LNCaP clone FGC (cell line): Measurements from ENCODE around the gene OGDH.

Experiments
- DNase-seq: peaks from one replicate; pipeline ENCODE4 v3.0.0-alpha.2; 2011; ENCODE audit warnings: low read depth
- H3K4me3 ChIP-seq: 2 replicates; pipeline ENCODE4 v1.5.1; 2011; ENCODE audit warnings: mild to moderate bottlenecking, low read depth, low read length, control low read depth
- TF ChIP-seq, protein P1 (sequence below): IDR thresholded peaks from 2 replicates; pipeline ENCODE4 v1.5.1; 2012; ENCODE audit warnings: mild to moderate bottlenecking; ENCODE audit not compliant: control insufficient read depth, insufficient read depth; ENCODE audit errors: extremely low read depth

Gene OGDH

DNA sequence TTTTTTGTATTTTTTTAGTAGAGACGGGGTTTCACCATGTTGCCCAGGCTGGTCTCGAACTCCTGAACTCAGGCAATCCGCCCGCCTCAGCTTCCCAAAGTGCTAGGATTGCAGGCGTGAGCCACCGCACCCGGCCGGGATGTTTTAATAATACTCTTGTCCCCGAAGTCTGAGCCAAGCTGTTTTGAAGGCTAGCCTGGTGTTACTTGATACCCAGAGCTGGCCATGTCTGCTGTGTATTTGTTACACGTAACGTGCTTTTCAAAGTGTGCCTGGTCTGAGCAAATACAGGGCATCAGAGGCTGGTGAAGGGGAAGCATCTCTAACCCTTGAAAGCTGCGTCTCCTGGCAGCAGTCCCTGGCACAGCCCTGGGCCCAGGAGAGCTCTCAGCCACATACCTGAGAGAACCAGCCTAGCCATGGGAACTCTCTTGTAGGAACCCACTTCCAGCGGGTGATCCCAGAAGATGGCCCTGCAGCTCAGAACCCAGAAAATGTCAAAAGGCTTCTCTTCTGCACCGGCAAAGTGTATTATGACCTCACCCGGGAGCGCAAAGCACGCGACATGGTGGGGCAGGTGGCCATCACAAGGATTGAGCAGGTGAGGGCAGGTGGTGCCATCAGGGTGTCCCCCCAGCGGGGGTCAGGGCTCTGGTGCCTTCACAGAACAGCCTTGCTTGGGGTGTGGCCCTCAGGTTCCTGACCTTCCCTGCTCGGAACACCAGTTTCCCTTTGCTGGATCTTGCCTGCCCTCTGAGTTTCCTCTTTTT lies 100.5 kb downstream of the OGDH start:
- TF ChIP-seq, protein P1, sequence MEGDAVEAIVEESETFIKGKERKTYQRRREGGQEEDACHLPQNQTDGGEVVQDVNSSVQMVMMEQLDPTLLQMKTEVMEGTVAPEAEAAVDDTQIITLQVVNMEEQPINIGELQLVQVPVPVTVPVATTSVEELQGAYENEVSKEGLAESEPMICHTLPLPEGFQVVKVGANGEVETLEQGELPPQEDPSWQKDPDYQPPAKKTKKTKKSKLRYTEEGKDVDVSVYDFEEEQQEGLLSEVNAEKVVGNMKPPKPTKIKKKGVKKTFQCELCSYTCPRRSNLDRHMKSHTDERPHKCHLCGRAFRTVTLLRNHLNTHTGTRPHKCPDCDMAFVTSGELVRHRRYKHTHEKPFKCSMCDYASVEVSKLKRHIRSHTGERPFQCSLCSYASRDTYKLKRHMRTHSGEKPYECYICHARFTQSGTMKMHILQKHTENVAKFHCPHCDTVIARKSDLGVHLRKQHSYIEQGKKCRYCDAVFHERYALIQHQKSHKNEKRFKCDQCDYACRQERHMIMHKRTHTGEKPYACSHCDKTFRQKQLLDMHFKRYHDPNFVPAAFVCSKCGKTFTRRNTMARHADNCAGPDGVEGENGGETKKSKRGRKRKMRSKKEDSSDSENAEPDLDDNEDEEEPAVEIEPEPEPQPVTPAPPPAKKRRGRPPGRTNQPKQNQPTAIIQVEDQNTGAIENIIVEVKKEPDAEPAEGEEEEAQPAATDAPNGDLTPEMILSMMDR: no peak
- no peak for DNase-seq
- no peak overlapping the region for H3K4me3 ChIP-seq

DNA sequence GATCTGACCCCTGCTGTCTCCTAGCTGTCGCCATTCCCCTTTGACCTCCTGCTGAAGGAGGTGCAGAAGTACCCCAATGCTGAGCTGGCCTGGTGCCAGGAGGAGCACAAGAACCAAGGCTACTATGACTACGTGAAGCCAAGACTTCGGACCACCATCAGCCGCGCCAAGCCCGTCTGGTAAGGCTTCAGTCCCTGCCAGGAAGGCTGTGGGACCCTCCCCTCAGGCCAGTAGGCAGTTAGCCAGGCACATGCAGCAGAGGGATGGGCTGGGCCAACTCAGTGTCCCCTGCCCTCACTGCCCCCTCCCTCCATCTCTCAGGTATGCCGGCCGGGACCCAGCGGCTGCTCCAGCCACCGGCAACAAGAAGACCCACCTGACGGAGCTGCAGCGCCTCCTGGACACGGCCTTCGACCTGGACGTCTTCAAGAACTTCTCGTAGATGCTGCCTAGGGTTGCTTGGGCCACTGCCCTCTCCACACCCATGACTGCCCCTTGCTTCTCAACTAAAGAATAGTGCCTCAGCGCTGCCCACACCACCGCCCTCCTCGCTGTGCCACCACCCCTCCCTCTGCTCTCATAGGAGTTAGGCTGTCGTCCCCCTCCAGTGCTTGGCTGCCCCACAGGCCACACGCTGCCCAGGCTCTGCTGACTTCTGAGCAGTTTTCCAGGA lies 101.3 kb downstream of the OGDH start:
- TF ChIP-seq, protein P1: no peak
- no peak for DNase-seq

DNA sequence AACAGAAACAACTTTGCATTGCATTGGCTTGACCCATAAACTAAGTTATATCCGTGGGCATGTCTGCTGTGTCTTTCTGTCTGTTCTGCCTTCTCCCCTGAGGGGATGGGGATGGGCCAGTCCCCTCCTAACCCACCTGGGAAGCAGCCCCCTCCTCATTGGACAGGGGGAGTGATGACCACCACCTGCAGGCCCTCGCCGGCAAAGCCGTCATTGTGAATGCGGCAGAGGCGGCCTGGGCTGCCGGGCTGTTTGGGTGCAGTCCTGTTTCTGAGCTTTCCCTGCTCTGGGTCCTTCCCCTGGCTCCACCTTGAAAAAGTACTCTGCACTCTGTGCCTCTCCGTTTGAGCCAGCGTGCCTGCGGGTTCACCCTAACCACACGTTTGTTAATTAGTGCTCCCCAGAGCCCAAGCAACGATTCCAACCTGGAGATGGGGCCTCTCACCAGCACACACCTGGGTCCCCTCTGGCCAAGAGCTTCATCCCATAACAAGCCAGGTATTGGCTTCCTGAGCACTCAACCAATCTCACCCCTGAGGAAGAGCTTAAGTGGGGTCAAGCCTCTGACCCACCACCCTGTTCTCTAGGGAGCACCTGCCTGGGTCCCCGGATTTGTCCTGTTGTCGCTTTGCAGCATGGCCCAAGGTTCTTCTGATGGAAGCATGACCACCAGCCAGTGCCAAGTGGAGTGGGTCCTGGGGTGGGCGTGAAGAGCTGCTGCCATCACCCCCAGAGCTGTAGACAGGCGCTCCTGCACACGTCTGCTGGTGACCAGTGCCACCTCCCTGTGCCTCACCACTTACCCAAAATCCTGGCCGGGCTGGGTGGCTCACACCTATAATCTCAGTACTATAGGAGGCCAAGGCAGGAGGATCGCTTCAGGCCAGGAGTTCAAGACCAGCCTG lies 102.8 kb downstream of the OGDH start:
- no peak for DNase-seq
- TF ChIP-seq, protein P1: no peak
- H3K4me3 ChIP-seq: no peak overlapping the region

More for the DNA sequence above, 101.3 kb downstream of the OGDH start:
- H3K4me3 ChIP-seq: no peak overlapping the region

GRCh38 chr7:44709945-44710596 lies 103.6 kb downstream of the OGDH start:
- H3K4me3 ChIP-seq: no peak overlapping the region
- TF ChIP-seq, protein P1: no peak
- no peak for DNase-seq

- no peak for DNase-seq
- TF ChIP-seq, protein P1: no peak
- no peak overlapping the region for H3K4me3 ChIP-seq
Measured at GRCh38 chr7:44711528-44711927, 105.1 kb downstream of the OGDH start.

DNA sequence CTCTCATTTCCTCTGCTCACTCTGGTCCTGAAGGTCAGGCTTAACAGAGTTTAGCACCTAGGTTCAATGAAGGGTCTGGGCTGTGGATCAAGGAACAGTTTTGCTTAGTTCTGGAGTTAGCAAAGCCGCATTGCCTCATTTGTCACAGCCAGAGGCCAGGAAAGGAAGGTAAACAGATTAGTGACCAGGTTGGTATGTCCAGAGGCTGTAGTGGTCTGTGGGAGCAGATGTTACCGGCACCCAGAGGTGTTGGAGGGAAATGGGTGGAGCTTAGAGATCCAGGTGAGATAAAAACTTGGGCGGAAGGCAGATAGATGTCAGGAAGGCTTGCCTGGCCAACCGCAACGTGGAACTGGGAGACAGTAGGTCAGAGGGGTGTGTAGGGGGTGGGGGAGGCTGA lies 105.6 kb downstream of the OGDH start:
- TF ChIP-seq, protein P1: no peak
- no peak overlapping the region for H3K4me3 ChIP-seq
- no peak for DNase-seq
